Neural cell (in vitro differentiated cells): Measurements from ENCODE around the gene SH3BP4. TPM values are rescaled to one million over a fixed set of nuclear protein-coding genes. Genes with fewer than 3 reads are reported as not detected.

Experiments used
- H2AFZ ChIP-seq: fragments of 200-600, 300-800 bp; sonication (generic), shearing (Covaris generic); 2 replicates; pipeline ENCODE4 v1.6.0; 2014; ENCODE audit warnings: low read depth, mild to moderate bottlenecking, antibody characterized with exemption, low read length, moderate library complexity
- H3F3A ChIP-seq: fragments of 200-600 bp; shearing (Covaris generic); 2 replicates; pipeline ENCODE4 v1.6.1; 2016; ENCODE audit warnings: mild to moderate bottlenecking, moderate library complexity, mixed read lengths, antibody characterized with exemption, low read length; ENCODE audit not compliant: insufficient read depth, poor library complexity, severe bottlenecking
- H3K27ac ChIP-seq: fragments of 200-600, 300-800 bp; sonication (generic), shearing (Covaris generic); 2 replicates; pipeline ENCODE4 v1.5.1; 2014; ENCODE audit warnings: mild to moderate bottlenecking, low read length, moderate library complexity
- H3K27me3 ChIP-seq: fragments of 300-800, 200-600 bp; sonication (generic), shearing (Covaris generic); 2 replicates; pipeline ENCODE4 v1.6.0; 2014; ENCODE audit warnings: mild to moderate bottlenecking, low read depth, low read length, moderate library complexity; ENCODE audit not compliant: insufficient read depth
- H3K36me3 ChIP-seq: fragments of 300-800, 200-600 bp; sonication (generic), shearing (Covaris generic); 2 replicates; pipeline ENCODE4 v1.5.1; 2014; ENCODE audit warnings: mild to moderate bottlenecking, antibody characterized with exemption, low read length, moderate library complexity; ENCODE audit not compliant: insufficient read depth
- H3K4me2 ChIP-seq: fragments of 300-800, 200-600 bp; sonication (generic), shearing (Covaris generic); 2 replicates; pipeline ENCODE4 v1.6.0; 2014; ENCODE audit warnings: mild to moderate bottlenecking, low read length
- H3K4me3 ChIP-seq: fragments of 300-800, 200-600 bp; sonication (generic), shearing (Covaris generic); 2 replicates; pipeline ENCODE4 v1.5.1; 2014; ENCODE audit warnings: mild to moderate bottlenecking, low read length, moderate library complexity
- H3K79me2 ChIP-seq: fragments of 200-600 bp; shearing (Covaris generic); replicated peaks from 2 replicates; pipeline ENCODE4 v1.6.0; 2014; ENCODE audit warnings: mild to moderate bottlenecking, low read length, moderate library complexity; ENCODE audit not compliant: insufficient read depth
- H3K9ac ChIP-seq: fragments of 300-800, 200-600 bp; sonication (generic), shearing (Covaris generic); 2 replicates; pipeline ENCODE4 v1.6.1; 2016; ENCODE audit warnings: mild to moderate bottlenecking, low read length, mixed read lengths
- H3K9me2 ChIP-seq: fragments of 200-600 bp; shearing (Covaris generic); 2 replicates; pipeline ENCODE4 v1.6.1; 2016; ENCODE audit warnings: mild to moderate bottlenecking, low read length, mixed read lengths; ENCODE audit not compliant: insufficient read depth
- H3K9me3 ChIP-seq: fragments of 200-600, 300-800 bp; sonication (generic), shearing (Covaris generic); 2 replicates; pipeline ENCODE4 v1.6.1; 2016; ENCODE audit warnings: mild to moderate bottlenecking, mixed run types, low read length, moderate library complexity, mixed read lengths
- H4K20me1 ChIP-seq: fragments of 200-600 bp; shearing (Covaris generic); 2 replicates; pipeline ENCODE4 v1.6.1; 2016; ENCODE audit warnings: mild to moderate bottlenecking, mixed run types; ENCODE audit not compliant: insufficient read depth
- CTCF ChIP-seq: fragments of 450-650 bp; IDR thresholded peaks from 2 replicates; pipeline ENCODE4 v1.5.1; 2014; ENCODE audit warnings: antibody characterized with exemption, mild to moderate bottlenecking, moderate library complexity; ENCODE audit not compliant: poor library complexity, severe bottlenecking
- EP300 ChIP-seq: fragments of 450-650 bp; conservative IDR thresholded peaks from 2 replicates; pipeline ENCODE4 v1.6.1; 2014; ENCODE audit warnings: antibody characterized with exemption, mild to moderate bottlenecking, moderate library complexity; ENCODE audit not compliant: poor library complexity, severe bottlenecking
- EZH2 ChIP-seq: fragments of 200-600, 300-800 bp; shearing (Covaris generic), sonication (generic); IDR thresholded peaks from 2 replicates; pipeline ENCODE4 v1.6.1; 2014; ENCODE audit warnings: antibody characterized with exemption, low read length, borderline replicate concordance, mild to moderate bottlenecking; ENCODE audit not compliant: insufficient read depth, poor library complexity, severe bottlenecking
- MXI1 ChIP-seq: fragments of 450-650 bp; conservative IDR thresholded peaks from 2 replicates; pipeline ENCODE4 v1.6.1; 2014; ENCODE audit warnings: antibody characterized with exemption, mild to moderate bottlenecking; ENCODE audit not compliant: poor library complexity, severe bottlenecking
- POLR2AphosphoS5 ChIP-seq: IDR thresholded peaks from 2 replicates; pipeline ENCODE4 v1.6.1; 2012
- RAD21 ChIP-seq: fragments of 450-650 bp; conservative IDR thresholded peaks from 2 replicates; pipeline ENCODE4 v1.6.1; 2014; ENCODE audit warnings: antibody characterized with exemption, mild to moderate bottlenecking, moderate library complexity
- SMC3 ChIP-seq: fragments of 450-650 bp; conservative IDR thresholded peaks from 2 replicates; pipeline ENCODE4 v1.6.1; 2014; ENCODE audit warnings: antibody characterized with exemption, mild to moderate bottlenecking, moderate library complexity; ENCODE audit not compliant: poor library complexity
- TAF1 ChIP-seq: IDR thresholded peaks from 2 replicates; pipeline ENCODE4 v1.6.1; 2012; ENCODE audit warnings: low read depth
- polyA plus RNA-seq: library from polyadenylated mRNA; depleted of rRNA; stranded (reverse); fragments of >200 nt; gene quantifications from 2 replicates; pipeline ENCODE4 v1.2.3, GENCODE V29; 2014
- TF ChIP-seq, protein P1 (sequence below): IDR thresholded peaks from 2 replicates; pipeline ENCODE4 v1.6.1; 2012; ENCODE audit warnings: borderline replicate concordance

SH3BP4 gene
- polyA plus RNA-seq, 1 donor from 2014 or later, result 3.3 TPM

GRCh38 chr2:235083822-235084221 lies 132.0 kb downstream of the SH3BP4 start:
- no peaks in the 10 kb centered on the region for H3K9me2 ChIP-seq
- H3K27me3 ChIP-seq, result no peaks in the 10 kb centered on the region
- H3K4me3 ChIP-seq, result no peak overlapping the region
- H4K20me1 ChIP-seq, result no peaks in the 10 kb centered on the region
- H3K27ac ChIP-seq, result no peak overlapping the region
- H3K9me3 ChIP-seq, result no peaks in the 10 kb centered on the region
- no peaks in the 10 kb centered on the region for H3K36me3 ChIP-seq
- H3K79me2 ChIP-seq, result no peaks in the 10 kb centered on the region
- H3K9ac ChIP-seq, result no peak overlapping the region
- TF ChIP-seq EP300 (no peak), EZH2 (no peak), RAD21 (no peak), CTCF (no peak), SMC3 (no peak), MXI1 (no peak), TAF1 (no peak)
- TF ChIP-seq, protein P1, sequence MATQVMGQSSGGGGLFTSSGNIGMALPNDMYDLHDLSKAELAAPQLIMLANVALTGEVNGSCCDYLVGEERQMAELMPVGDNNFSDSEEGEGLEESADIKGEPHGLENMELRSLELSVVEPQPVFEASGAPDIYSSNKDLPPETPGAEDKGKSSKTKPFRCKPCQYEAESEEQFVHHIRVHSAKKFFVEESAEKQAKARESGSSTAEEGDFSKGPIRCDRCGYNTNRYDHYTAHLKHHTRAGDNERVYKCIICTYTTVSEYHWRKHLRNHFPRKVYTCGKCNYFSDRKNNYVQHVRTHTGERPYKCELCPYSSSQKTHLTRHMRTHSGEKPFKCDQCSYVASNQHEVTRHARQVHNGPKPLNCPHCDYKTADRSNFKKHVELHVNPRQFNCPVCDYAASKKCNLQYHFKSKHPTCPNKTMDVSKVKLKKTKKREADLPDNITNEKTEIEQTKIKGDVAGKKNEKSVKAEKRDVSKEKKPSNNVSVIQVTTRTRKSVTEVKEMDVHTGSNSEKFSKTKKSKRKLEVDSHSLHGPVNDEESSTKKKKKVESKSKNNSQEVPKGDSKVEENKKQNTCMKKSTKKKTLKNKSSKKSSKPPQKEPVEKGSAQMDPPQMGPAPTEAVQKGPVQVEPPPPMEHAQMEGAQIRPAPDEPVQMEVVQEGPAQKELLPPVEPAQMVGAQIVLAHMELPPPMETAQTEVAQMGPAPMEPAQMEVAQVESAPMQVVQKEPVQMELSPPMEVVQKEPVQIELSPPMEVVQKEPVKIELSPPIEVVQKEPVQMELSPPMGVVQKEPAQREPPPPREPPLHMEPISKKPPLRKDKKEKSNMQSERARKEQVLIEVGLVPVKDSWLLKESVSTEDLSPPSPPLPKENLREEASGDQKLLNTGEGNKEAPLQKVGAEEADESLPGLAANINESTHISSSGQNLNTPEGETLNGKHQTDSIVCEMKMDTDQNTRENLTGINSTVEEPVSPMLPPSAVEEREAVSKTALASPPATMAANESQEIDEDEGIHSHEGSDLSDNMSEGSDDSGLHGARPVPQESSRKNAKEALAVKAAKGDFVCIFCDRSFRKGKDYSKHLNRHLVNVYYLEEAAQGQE, result no peak
- no peak overlapping the region for H3K4me2 ChIP-seq
- H3F3A ChIP-seq, result no peaks in the 10 kb centered on the region
- no peak overlapping the region for H2AFZ ChIP-seq

DNA sequence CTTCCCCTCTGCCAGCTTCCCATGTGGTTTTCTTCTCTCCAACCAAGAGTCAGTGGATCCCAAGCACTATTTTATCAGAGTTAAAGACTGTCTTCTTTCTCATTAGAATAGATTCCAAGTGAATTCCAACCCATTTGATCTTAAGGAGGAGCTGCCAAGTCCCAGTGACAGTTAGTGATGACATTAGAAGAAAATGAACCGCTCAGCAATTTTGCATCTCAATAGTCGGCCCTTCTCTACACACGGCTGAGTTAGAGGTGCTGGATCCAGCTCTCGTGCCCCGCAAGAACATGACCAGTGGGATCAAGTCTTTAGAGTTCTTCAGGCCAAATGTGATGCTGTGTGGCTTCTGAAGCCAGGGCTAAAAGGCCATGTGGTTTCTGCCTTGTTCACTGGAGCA lies 132.6 kb downstream of the SH3BP4 start:
- H3K27me3 ChIP-seq, result no peaks in the 10 kb centered on the region
- H3K9ac ChIP-seq, result no peak overlapping the region
- H3K9me2 ChIP-seq, result no peaks in the 10 kb centered on the region
- no peak overlapping the region for H3K4me3 ChIP-seq
- H3K36me3 ChIP-seq, result no peaks in the 10 kb centered on the region
- no peak for TF ChIP-seq EP300
- TF ChIP-seq POLR2AphosphoS5, result no peak
- no peak for TF ChIP-seq MXI1
- no peak for TF ChIP-seq EZH2
- TF ChIP-seq, protein P1, result no peak
- no peak overlapping the region for H2AFZ ChIP-seq
- H3K79me2 ChIP-seq, result no peaks in the 10 kb centered on the region
- H3K4me2 ChIP-seq, result no peak overlapping the region
- H3K27ac ChIP-seq, result no peak overlapping the region
- H3K9me3 ChIP-seq, result no peaks in the 10 kb centered on the region
- no peaks in the 10 kb centered on the region for H4K20me1 ChIP-seq
- no peaks in the 10 kb centered on the region for H3F3A ChIP-seq
